Stimulated activated CD8-positive, alpha-beta memory T cell treated with anti-CD3 and anti-CD28 coated beads, Interleukin-12 subunit alpha, Interleukin-12 subunit beta, amount 100 ng/mL, for 1 hour (primary cell): ENCODE data around the gene FADS1.

Source experiments
- DNase-seq: peaks from one replicate; pipeline ENCODE4 v3.0.0-alpha.2; 2020; ENCODE audit warnings: low read depth

The FADS1 gene

DNA sequence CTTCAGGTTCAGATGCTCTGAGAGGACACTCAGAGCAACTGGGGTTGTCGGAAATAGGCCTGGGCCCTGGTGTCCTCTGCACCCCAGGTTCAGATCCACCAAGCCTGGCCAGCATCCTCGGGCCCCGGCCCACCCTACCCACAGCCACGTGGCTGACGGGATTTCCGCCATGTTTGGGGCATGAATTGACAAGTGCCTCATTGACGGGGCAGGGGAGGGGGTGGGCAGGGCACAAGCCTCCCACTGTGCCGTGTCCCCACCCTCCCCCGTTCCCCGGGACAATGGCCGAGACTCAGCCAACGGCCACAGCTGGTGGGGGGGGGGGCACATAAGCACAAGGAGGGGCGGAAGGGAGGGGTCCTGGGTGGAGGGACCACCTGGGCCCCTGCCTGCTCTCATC, 55.9 kb downstream of the FADS1 start:
- DNase-seq: no peak

DNA sequence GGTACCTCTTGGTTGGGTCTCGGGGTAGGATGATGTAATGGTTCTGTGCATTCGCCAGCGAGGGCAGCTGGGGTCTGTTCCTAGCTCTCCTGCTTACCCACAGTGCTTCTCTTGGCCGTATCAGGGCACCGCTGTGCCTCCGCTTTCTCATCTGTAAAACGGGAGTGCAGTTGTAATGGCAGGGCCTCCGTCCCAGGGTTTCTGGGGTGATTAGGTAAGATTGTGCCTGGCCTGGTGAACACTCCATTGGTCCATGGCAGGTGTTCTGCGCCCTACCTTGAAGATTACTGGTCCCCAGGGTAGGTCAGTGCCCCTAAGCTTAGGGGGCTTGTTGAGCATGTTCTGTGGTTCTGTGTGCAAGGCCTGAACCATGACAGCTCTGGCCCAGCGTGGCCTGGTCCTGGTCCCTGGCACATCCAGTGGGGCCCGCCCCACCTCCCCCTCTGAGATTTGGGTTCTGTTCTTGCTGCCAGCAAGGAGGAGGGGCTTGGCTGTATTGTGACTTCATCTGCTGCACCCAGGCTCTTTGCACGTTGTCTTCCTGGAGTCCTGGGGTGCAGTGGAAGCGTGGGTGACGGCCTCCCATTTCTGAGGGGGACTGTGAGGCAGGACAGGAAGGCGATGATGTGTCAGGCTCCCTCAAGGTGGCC, 59.5 kb downstream of the FADS1 start:
- DNase-seq: no peak

DNA sequence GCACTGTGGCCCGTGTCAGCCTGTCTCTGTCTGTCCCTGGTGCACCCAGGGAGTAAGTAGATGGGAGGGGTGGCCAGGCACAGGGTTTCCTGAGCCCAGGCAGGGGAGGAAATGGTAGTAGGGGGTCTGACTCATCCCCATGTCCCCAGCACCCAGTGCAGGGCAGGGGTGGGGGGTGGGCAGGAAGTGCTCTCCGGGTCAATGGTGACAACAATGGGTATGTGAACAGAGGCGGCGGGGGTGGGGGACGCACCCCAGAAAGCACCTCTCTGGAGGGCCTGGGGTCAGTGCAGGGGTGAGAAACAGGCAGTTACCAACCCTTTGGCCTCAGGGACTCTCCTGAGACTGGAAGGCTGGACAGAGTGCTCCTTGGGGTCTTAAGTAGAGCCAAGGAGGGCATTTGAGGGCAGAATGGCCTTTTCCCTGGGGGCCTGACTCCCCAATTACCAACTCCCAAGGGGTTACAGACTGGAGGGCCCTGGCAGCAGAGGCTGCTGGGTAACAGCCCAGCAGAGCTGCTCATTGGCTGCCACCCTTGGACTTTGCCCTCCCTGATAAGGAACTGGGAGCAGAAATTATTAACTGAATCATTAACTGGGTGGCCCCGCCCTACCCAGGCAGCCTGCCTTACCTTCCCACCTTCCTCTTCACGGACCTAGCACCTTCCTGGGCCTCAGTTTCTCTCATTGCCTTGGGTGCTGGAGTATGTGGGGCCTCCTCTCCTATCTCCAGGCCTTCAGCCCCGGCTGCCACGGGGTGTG, 60.2 kb downstream of the FADS1 start:
- no peak for DNase-seq

DNA sequence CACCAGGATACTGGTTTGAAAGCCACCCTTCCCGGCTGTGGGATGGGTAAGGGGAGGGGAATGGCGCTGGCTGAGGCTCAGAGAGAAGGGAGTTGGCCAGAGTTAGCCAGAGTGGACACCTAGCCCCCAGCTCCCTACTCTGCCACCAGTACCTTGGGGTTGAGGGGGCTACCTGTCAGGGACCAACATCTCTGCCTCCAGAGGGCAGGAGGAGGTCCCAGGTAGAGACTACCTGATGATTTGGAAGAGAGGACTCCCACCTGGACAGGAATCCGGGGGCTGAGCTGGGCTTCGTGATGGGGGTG, 60.7 kb downstream of the FADS1 start:
- DNase-seq: no peak

DNA sequence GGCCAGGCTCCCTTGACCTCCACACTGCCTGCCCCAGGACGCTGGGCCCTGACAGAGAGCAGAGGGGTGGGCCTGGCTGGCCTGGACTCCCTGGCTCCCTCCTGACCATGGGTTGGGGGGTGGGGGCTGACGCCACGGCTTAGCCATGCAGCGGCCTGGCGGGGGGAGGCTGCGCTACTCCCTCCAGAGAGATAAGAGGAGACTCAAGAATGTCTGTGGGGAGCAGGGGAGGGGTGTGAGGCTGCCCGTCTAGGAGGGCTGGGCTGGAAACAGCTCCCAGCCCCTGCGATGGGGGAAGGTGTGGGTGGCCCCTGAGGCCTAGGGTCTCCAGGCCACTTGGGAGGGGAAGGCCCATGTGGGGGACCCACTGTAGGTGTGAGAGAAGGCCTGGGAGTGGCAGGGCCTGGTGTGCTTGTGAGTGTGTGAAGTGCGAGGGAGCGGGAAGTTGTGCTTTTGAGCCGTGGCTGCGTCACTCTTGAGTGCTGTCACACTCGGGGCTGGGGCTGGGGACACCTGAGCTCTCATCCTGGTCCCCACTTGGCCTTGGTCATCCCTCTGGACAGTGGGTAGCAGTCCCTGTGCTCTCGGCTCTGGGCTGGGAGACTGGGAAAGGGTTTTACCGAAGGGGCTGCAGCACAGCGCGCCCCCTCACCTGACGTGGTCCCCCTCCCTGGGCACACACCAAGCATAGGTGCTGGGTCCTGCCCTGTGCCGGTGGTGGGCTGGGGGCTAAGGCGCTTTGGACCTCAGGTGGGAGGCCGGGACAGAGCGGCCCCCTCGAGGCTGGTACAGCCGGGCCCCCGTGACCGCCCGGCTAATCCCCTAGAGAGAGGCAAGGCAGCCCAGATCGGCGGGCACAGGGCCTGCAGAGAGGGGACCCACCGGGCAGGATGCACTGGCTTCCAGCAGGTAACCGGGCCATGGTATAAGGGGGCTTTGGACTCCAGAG, 62.0 kb downstream of the FADS1 start:
- no peak for DNase-seq

DNA sequence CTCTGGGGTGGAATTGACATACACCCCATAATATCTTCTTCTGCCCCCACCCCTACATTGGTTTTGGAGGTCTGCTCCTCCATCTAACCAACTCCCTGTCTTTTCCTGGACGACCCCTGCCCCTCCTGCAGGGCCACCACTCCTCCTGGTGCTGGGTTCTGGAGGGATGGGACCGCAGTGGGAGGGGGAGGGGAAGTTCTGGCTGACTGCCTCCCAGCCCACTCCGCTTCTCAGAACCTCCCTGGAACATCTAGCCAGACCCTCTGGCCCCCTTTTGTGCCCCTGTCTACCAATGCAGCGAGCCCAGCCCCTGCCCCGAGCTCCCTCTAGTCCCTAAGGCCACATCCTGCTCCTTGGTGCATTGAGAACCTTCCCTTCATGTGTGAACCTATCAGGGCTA, 63.1 kb downstream of the FADS1 start:
- DNase-seq: no peak

DNA sequence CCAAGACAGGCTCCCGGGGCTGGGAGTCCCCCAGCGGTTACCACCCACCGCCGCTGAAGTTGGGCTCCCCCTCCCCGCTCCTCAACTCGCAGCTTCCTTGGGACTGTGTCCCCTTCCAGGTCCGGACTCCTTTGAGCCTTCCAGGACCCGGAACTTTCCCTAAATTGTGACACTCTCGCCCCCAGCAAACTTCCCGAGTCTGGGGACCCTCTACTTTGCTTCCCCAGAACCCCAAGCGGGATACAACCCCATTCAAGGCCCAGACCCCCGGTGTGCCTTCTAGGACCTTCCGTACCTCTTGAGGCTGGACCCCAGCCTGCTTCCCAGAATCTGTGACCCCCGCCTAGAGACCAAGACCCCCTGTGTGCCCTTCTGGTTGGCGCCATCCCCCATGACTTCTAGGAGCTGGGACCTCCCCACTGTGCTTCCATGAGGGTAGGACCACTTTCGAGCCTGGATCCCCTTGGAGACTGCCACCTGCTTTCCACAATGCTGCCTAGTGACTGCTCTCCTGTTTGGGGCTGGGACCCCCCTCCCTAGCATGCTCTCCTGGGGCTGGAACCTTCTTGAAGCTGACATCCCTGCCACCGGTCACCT, 63.8 kb downstream of the FADS1 start:
- no peak for DNase-seq

DNA sequence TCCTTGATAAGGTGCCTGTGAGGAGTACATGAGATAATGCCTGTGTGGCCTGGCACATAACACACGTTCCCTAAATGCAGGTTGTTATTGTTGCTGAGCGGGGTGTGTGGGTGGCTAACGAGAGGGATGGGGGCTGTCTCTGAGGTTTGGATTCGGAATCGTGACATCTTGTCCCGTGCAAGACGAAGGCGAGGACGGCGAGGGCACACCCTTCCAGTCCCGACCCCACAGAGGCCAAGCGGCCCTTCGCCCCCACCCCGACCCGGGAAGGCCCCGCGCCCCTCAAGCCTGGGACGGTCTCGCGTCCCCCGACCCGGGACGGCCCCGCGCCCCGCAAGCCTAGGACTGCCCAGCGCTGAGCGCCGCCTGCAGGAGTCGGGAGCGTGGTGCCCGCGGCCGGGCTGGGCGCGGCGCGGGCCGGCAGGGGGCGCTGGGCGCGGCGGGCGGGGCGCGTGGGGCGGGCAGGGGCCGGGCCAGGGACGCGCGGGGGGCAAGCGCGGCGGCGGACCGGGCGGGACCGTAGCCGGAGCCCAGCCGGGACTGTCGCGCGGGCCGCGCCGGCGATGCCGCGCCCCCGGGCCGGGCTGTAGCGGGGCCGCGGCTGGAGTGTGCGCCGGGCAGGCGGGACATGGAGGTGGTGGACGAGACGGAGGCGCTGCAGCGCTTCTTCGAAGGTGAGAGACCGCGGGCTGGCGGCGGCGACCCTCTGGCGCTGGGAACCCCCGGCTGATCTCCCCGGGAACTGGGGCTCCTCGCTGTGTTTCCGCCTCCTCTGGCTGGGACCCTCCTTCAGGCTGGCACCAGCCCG, 64.5 kb downstream of the FADS1 start, which contains the start of gene MYRF:
TSS of gene MYRF (plus strand) at position 520 of the 808 bp plus-strand sequence. CDS start at position 629, 109 bp downstream.
- DNase-seq: no peak

DNA sequence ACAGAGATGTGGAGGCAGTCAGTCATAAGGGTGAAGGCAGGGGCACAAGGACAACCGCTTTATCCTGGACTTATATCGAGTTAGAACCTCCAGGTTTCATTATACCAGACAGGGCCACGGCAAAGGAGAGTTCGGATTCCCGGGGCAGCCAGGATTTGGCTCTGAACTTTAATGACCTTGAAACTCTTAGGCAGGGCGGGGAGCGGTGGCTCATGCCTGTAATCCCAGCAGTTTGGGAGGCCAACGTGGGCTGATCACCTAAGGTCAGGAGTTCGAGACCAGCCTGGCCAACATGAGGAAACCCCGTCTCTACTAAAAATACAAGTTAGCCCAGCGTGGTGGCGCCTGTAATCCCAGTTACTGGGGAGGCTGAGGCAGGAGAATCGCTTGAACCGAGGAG, 65.4 kb downstream of the FADS1 start:
- no peak for DNase-seq

DNA sequence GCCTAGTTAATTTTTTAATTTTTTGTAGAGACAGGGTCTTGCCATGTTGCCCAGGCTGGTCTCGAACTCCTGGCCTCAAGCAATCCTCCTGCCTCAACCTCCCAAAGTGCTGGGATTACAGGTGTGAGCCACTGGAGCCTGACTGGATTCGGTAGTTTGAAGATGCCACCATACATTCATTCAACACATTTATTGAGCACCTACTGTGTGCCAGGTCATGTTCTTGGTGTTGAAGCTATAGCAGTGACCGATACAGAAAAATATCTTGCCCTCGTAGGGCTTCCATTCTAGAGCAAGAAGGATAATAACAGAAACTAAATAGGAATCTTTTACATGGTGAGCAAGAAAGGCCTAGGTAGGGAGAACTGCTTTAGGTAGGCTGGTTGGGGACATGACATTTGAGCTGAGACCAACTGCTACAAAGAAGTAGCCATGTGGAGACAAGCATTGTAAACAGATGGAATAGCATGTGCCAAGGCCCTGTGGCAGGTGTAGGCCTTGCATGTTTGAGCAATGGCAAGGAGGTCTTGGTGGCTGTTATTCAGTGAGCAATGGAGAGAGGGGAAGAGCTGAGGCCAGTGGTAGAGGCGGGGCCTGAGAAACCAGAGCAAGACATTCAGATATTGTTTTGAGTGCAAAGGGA, 66.1 kb downstream of the FADS1 start:
- DNase-seq: no peak
